Heart right ventricle (tissue), 16 donors: ENCODE measurements around the gene ME3. TPM values are rescaled to one million over a fixed set of nuclear protein-coding genes. Genes with fewer than 3 reads are reported as not detected.
A peak's percentile ranks its signal among the peaks of the same experiment; 100 is the strongest.

Source experiments
- ATAC-seq, 8 donors: fragments of 200-7000 bp; cut with Tn5 transposase; one replicate each; pipeline ENCODE4 v1.9.1; 2020; ENCODE audit warnings: mild to moderate bottlenecking in 8 of 8, moderate library complexity in 8 of 8, moderate number of reproducible peaks in 1 of 8
- DNase-seq, 2 donors: peaks; one replicate each; pipeline ENCODE4 v3.0.0-alpha.2; 2020
- H3K27ac ChIP-seq, 10 donors: fragments of 200-600 bp; sonication (generic) in 2 of 10; one replicate each; pipeline versions ENCODE4 v1.5.0 to v1.8.0; 2020 to 2022; ENCODE audit warnings: mild to moderate bottlenecking in 3 of 10
- H3K27me3 ChIP-seq, 7 donors: fragments of 200-600 bp; one replicate each; pipeline ENCODE4 v1.8.0; 2021 to 2022; ENCODE audit warnings: mild to moderate bottlenecking in 2 of 7
- H3K36me3 ChIP-seq, 9 donors: fragments of 200-600 bp; sonication (generic) in 1 of 9; one replicate each; pipeline versions ENCODE4 v1.5.0 to v1.8.0; 2020 to 2022; ENCODE audit warnings: mild to moderate bottlenecking in 2 of 9
- H3K4me1 ChIP-seq, 9 donors: fragments of 200-600 bp; sonication (generic) in 1 of 9; one replicate each; pipeline versions ENCODE4 v1.5.0 to v1.8.0; 2020 to 2022; ENCODE audit warnings: mild to moderate bottlenecking in 4 of 9
- H3K4me3 ChIP-seq, 10 donors: fragments of 200-600 bp; sonication (generic) in 2 of 10; one replicate each; pipeline versions ENCODE4 v1.5.0 to v1.8.0; 2020 to 2022; ENCODE audit warnings: mild to moderate bottlenecking in 7 of 10, moderate library complexity in 2 of 10
- H3K9me3 ChIP-seq, 11 donors: fragments of 200-600 bp in 10 of 11; sonication (generic) in 2 of 11; one replicate each; pipeline versions ENCODE4 v1.5.0 to v1.8.0; 2013 to 2022; ENCODE audit warnings: mild to moderate bottlenecking in 2 of 11, control low read depth in 1 of 11, moderate library complexity in 1 of 11
- CTCF ChIP-seq, 9 donors: fragments of 200-600 bp; sonication (generic) in 2 of 9; IDR thresholded peaks; one replicate each; pipeline versions ENCODE4 v1.5.0 to v1.8.0; 2021 to 2022; ENCODE audit warnings: antibody characterized with exemption in 9 of 9, mild to moderate bottlenecking in 5 of 9, moderate library complexity in 1 of 9
- WGBS, 2 donors: extraction: QIAGEN DNeasy Blood & Tissue Kit; methylation state at CpG; one replicate each; pipeline ENCODE4 v1.1.7; 2013; ENCODE audit warnings: inconsistent platforms in 1 of 2; 5-methylcytosine and 5-hydroxymethylcytosine counted together
- intact Hi-C, 10 donors: fragments of 100-400 bp; cut with DNase I; formaldehyde crosslinking; loops; one replicate each; pipeline versions ENCODE4 v1.11.1 to v1.14.2; 2022
- polyA plus RNA-seq, 2 donors: library from polyadenylated mRNA; stranded (reverse); fragments of 200-250 nt; gene quantifications; one replicate each; pipeline ENCODE4 v1.2.3, GENCODE V29; 2013
- total RNA-seq, 10 donors: library from RNA; stranded (reverse); fragmentation: NEBNext Ultra II Directional in 3 of 10; extraction: Animal tissue kit (Norgen Biotek cat#: 25700) in 3 of 10; gene quantifications; one replicate each; pipeline versions ENCODE4 v1.2.1 to v1.2.4, GENCODE V29; 2021 to 2023
- donor health status: Arrhythmogenic right ventricular cardiomyopathy.
- donor health status: ischemic (EF 13 %, LVEDD 7.1; RV severe dilation, severe dysfunction).
- donor health status: healthy with polysubstance abuse.
- donor health status: DM: no; HTN: yes; CAD: no.
- donor health status: DM: no; HTN: no; CAD: no.
- donor health status: ischemic (EF 25% LVEDD 6.9; RV normal size, moderate dysfunction).
- donor health status: ischemic (EF 25% LVEDD 5.7; RV mildly dilated, moderate dysfunction).
- donor health status: healthy.
- donor health status: DM: yes; HTN: yes; CAD: no.
- donor health status: Ischemic cardiomyopathy.
- donor health status: ischemic (EF 35%, LVEDD 5.7; RV mildly dilated, moderate dysfunction).
- donor health status: nonischemic (EF 11% LVEDD 7.7; RV severe dilation, severe dysfunction).
- donor health status: DM: yes; HTN: yes; CAD: no.
- donor health status: PGD.
- donor health status: ischemic (EF 29% LVEDD 5.4; RV normal size, mild dysfunction).
- donor health status: nonischemic (EF 23%, LVEDD 6.1; RV moderate dilation, normal function).

The ME3 gene
- total and polyA plus RNA-seq, 12 donors: 17.2 to 46.8 (median 33.7) TPM

- TF ChIP-seq CTCF (IDR thresholded peaks at IDR 0.05): no peak
- ATAC-seq (no peak), DNase-seq (no peak)
- Histone ChIP-seq H3K4me3 (no peak overlapping the region), H3K27me3 (no peaks in the 10 kb centered on the region), H3K36me3 (no peaks in the 10 kb centered on the region), H3K9me3 (no peaks in the 10 kb centered on the region), H3K27ac (no peak overlapping the region), H3K4me1 (peaks cover 0 to 4% (median 0%) of the 10 kb centered on the region in 9 donors)
- 97 to 99% methylated on average over 2 of the region's 2 CpGs for WGBS, 2 donors
- intact Hi-C loops: no loop called here
These were observed 276.0 kb downstream of the ME3 start for GRCh38 chr11:86396396-86396795.

- Histone ChIP-seq H3K27me3 (no peaks in the 10 kb centered on the region), H3K9me3 (no peaks in the 10 kb centered on the region), H3K27ac (no peak overlapping the region), H3K4me1 (peaks cover 0 to 4% (median 0%) of the 10 kb centered on the region in 9 donors), H3K4me3 (no peak overlapping the region), H3K36me3 (no peaks in the 10 kb centered on the region)
- intact Hi-C loops: no loop called here
- 47 to 57% methylated on average over 6 of the region's 6 CpGs for WGBS, 2 donors
- TF ChIP-seq CTCF (IDR thresholded peaks at IDR 0.05): no peak
- peak in 4 of 8 donors; percentile 39 to 77 (median 58) for ATAC-seq
- DNase-seq: no peak
These were observed 277.3 kb downstream of the ME3 start for GRCh38 chr11:86395061-86395551.

Other genes starting within 250 kb of the ME3 start
- gene PRSS23, start 127.9 kb upstream of the ME3 start, total RNA-seq: 10 to 100 TPM in 4 of 10 donors, 1 to 10 TPM in 6; 3.3 to 32.9 (median 7.4) TPM
- gene PRSS23, start 127.9 kb upstream of the ME3 start, polyA plus RNA-seq: 10 to 100 TPM in 1 of 2 donors, 1 to 10 TPM in 1; 3.3 to 16.2 TPM